ENCODE results near the gene TSPAN6. TPM values are rescaled to one million over a fixed set of nuclear protein-coding genes. Genes with fewer than 3 reads are reported as not detected.
A peak's percentile ranks its signal among the peaks of the same experiment; 100 is the strongest.

Gene TSPAN6
- total RNA-seq, 2 donors from 2014 or later = 57.6 to 106 TPM

GRCh38 chrX:100647739-100648138 lies 11.1 kb upstream of the TSPAN6 start:
- H3K4me3 ChIP-seq = no peak overlapping the region
- H3K4me1 ChIP-seq = peaks cover 8% of the 10 kb centered on the region
- H3K36me3 ChIP-seq = no peaks in the 10 kb centered on the region
- no peak for DNase-seq
- peak overlapping the region; percentile 90 for H3K27ac ChIP-seq
- H3K9me3 ChIP-seq = no peaks in the 10 kb centered on the region
- intact Hi-C loops (cut with DNase I) = no loop called here
- no peaks in the 10 kb centered on the region for H3K27me3 ChIP-seq
- H3K9ac ChIP-seq (ENCODE audit: low read depth in 2 of 2, low read length in 2 of 2) = no peak overlapping the region
- TF ChIP-seq CTCF (IDR thresholded peaks at IDR 0.05) = no peak

- TF ChIP-seq CTCF (IDR thresholded peaks at IDR 0.05) = no peak
- intact Hi-C loops (cut with DNase I) = no loop called here
- no peak overlapping the region for H3K9ac ChIP-seq (ENCODE audit: low read depth in 2 of 2, low read length in 2 of 2)
These were observed 10.5 kb upstream of the TSPAN6 start for GRCh38 chrX:100647095-100647494.

GRCh38 chrX:100645106-100645505 lies 8.5 kb upstream of the TSPAN6 start:
- Histone ChIP-seq H3K36me3 (no peaks in the 10 kb centered on the region), H3K27ac (no peak overlapping the region), H3K9ac (ENCODE audit: low read depth in 2 of 2, low read length in 2 of 2) (no peak overlapping the region), H3K4me3 (no peak overlapping the region), H3K27me3 (no peaks in the 10 kb centered on the region), H3K9me3 (no peaks in the 10 kb centered on the region), H3K4me1 (peaks cover 3% of the 10 kb centered on the region)
- no peak for TF ChIP-seq CTCF (IDR thresholded peaks at IDR 0.05)
- DNase-seq = no peak
- intact Hi-C loops (cut with DNase I) = no loop called here

More at GRCh38 chrX:100647095-100647494, 10.5 kb upstream of the TSPAN6 start:
- DNase-seq = no peak
- Histone ChIP-seq H3K36me3 (no peaks in the 10 kb centered on the region), H3K27ac (peak overlapping the region; percentile 90), H3K9me3 (no peaks in the 10 kb centered on the region), H3K27me3 (no peaks in the 10 kb centered on the region), H3K4me1 (peaks cover 8% of the 10 kb centered on the region), H3K4me3 (no peak overlapping the region)

GRCh38 chrX:100643956-100644860 lies 7.6 kb upstream of the TSPAN6 start, which contains the start of gene SRPX2:
Gene SRPX2 (plus strand): TSS chrX:100644199. CDS start chrX:100646323, 2,124 bp downstream.
- no peak within 1 kb of the TSS for H3K4me3 ChIP-seq
- no peaks in the 10 kb centered on the region for H3K27me3 ChIP-seq
- H3K4me1 ChIP-seq = no peaks in the 10 kb centered on the region
- DNase-seq = no peak
- TF ChIP-seq CTCF (IDR thresholded peaks at IDR 0.05) = no peak
- peak within 1 kb of the TSS; percentile 43 for H3K27ac ChIP-seq
- H3K36me3 ChIP-seq = no peaks in the 10 kb centered on the region
- intact Hi-C loops (cut with DNase I) = no loop called here
- no peak within 1 kb of the TSS for H3K9ac ChIP-seq (ENCODE audit: low read depth in 2 of 2, low read length in 2 of 2)
- no peaks in the 10 kb centered on the region for H3K9me3 ChIP-seq

GRCh38 chrX:100643212-100643611 lies 6.6 kb upstream of the TSPAN6 start:
- no peak overlapping the region for H3K9ac ChIP-seq (ENCODE audit: low read depth in 2 of 2, low read length in 2 of 2)

More at GRCh38 chrX:100643212-100643611, 6.6 kb upstream of the TSPAN6 start:
- no peak overlapping the region for H3K4me3 ChIP-seq
- no peak overlapping the region for H3K27ac ChIP-seq
- intact Hi-C loops (cut with DNase I) = no loop called here
- no peak for TF ChIP-seq CTCF (IDR thresholded peaks at IDR 0.05)
- H3K27me3 ChIP-seq = no peaks in the 10 kb centered on the region
- no peaks in the 10 kb centered on the region for H3K4me1 ChIP-seq
- H3K36me3 ChIP-seq = no peaks in the 10 kb centered on the region
- no peaks in the 10 kb centered on the region for H3K9me3 ChIP-seq
- no peak for DNase-seq

Data from colonic mucosa (tissue), 4 donors.